Measurements from ENCODE around the gene PIGS.

DNA sequence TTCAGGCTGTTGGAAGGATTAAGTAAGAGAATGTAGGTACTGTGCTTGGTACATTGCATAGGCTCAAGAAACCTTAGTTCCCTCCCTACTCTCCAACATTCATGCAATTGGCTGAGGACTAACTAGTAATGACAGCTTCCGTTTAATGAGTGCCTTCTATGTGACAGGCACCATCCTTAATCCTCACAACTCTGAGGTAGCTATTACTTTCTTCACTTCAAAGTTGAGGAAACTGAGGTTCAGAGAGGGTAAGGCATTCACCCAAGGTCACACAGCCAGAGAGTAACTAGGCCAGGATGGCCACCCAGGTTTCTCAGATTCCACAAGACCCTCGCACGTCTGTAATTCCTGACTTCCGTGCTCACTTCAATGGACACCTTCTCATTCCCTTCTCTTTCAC lies 41.1 kb downstream of the PIGS start:
- TF ChIP-seq, protein P1, sequence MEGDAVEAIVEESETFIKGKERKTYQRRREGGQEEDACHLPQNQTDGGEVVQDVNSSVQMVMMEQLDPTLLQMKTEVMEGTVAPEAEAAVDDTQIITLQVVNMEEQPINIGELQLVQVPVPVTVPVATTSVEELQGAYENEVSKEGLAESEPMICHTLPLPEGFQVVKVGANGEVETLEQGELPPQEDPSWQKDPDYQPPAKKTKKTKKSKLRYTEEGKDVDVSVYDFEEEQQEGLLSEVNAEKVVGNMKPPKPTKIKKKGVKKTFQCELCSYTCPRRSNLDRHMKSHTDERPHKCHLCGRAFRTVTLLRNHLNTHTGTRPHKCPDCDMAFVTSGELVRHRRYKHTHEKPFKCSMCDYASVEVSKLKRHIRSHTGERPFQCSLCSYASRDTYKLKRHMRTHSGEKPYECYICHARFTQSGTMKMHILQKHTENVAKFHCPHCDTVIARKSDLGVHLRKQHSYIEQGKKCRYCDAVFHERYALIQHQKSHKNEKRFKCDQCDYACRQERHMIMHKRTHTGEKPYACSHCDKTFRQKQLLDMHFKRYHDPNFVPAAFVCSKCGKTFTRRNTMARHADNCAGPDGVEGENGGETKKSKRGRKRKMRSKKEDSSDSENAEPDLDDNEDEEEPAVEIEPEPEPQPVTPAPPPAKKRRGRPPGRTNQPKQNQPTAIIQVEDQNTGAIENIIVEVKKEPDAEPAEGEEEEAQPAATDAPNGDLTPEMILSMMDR (IDR thresholded peaks at IDR 0.05) = no peak
- TF ChIP-seq POLR2AphosphoS5 (IDR thresholded peaks at IDR 0.05) = no peak

Measured in sigmoid colon (tissue), 4 donors.